Spleen (tissue), 7 donors: Measurements from ENCODE around the gene GAGE12H.
"Not testable (repeated sequence)": the region's sequence is repeated elsewhere in the genome, so short reads cannot be mapped to it uniquely, and the experiment has no call there.

Experiments
- POLR2AphosphoS5 ChIP-seq, 3 donors: sonication (generic); formaldehyde crosslinking; IDR thresholded peaks; one replicate each; pipeline ENCODE4 v1.5.1; 2017; ENCODE audit warnings: antibody characterized with exemption in 3 of 3
- TF ChIP-seq, protein P1 (sequence below), 11 experiments: fragments of 200-600 bp in 7 of 11; fragments of 450-650 bp in 4 of 11; sonication (generic) in 4 of 11; IDR thresholded peaks in 8 of 11; conservative IDR thresholded peaks in 3 of 11; 1 replicate in 7 of 11; 2 replicates in 4 of 11; pipeline versions ENCODE4 v1.4.0 to v1.8.0; 2016 to 2021; ENCODE audit warnings: antibody characterized with exemption in 11 of 11, inconsistent platforms in 4 of 11, mild to moderate bottlenecking in 1 of 11
- donor health status: DM: no; HTN: no; CAD: no; lungs with moderate emphysema.
- donor health status: DM: no; HTN: no; CAD: no.
- donor health status: DM: no; HTN: no; CAD: no.

DNA sequence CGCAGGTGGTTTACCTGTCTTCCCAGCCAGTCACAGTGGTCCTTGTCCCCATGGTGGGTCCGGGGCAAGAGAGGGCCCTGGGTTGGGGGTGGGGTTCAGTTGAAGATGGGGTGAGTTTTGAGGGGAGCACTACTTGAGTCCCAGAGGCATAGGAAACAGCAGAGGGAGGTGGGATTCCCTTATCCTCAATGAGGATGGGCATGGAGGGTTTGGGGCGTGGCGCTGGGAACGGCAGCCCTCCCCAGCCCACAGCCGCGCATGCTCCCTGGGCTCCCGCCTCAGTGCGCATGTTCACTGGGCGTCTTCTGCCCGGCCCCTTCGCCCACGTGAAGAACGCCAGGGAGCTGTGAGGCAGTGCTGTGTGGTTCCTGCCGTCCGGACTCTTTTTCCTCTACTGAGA lies 47.9 kb upstream of the GAGE12H start, which contains the start of gene GAGE12C:
- TF ChIP-seq, protein P1, sequence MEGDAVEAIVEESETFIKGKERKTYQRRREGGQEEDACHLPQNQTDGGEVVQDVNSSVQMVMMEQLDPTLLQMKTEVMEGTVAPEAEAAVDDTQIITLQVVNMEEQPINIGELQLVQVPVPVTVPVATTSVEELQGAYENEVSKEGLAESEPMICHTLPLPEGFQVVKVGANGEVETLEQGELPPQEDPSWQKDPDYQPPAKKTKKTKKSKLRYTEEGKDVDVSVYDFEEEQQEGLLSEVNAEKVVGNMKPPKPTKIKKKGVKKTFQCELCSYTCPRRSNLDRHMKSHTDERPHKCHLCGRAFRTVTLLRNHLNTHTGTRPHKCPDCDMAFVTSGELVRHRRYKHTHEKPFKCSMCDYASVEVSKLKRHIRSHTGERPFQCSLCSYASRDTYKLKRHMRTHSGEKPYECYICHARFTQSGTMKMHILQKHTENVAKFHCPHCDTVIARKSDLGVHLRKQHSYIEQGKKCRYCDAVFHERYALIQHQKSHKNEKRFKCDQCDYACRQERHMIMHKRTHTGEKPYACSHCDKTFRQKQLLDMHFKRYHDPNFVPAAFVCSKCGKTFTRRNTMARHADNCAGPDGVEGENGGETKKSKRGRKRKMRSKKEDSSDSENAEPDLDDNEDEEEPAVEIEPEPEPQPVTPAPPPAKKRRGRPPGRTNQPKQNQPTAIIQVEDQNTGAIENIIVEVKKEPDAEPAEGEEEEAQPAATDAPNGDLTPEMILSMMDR (IDR thresholded peaks at IDR 0.05 in 8 of 11, conservative IDR thresholded peaks at IDR 0.05 in 3 of 11): not testable (repeated sequence)
- TF ChIP-seq POLR2AphosphoS5 (IDR thresholded peaks at IDR 0.05): not testable (repeated sequence)
